GM12874 (cell line): Measurements from ENCODE around the gene GAS2L3.

Experiments
- CTCF ChIP-seq: IDR thresholded peaks from 2 replicates; pipeline ENCODE4 v1.5.1; 2011; ENCODE audit warnings: low read depth, mild to moderate bottlenecking, control low read depth, low read length, moderate library complexity; ENCODE audit not compliant: insufficient read depth

GAS2L3 gene

GRCh38 chr12:100573292-100574186 is at the start of gene GAS2L3:
Gene GAS2L3 (plus strand): TSS chr12:100573684. CDS start chr12:100594905, 21,221 bp downstream.
- no peak for TF ChIP-seq CTCF

GRCh38 chr12:100528034-100528433 is 45.5 kb upstream of the GAS2L3 start:
- TF ChIP-seq CTCF = no peak

GRCh38 chr12:100528471-100529127 is 44.9 kb upstream of the GAS2L3 start:
- TF ChIP-seq CTCF = no peak

GRCh38 chr12:100529756-100530350 is 43.6 kb upstream of the GAS2L3 start:
- no peak for TF ChIP-seq CTCF

GRCh38 chr12:100533376-100533775 is 40.1 kb upstream of the GAS2L3 start:
- no peak for TF ChIP-seq CTCF

GRCh38 chr12:100534625-100535227 is 38.8 kb upstream of the GAS2L3 start:
- no peak for TF ChIP-seq CTCF

- TF ChIP-seq CTCF = no peak
These were observed 34.3 kb upstream of the GAS2L3 start for GRCh38 chr12:100539202-100539601.
